Bronchial epithelial cell (primary cell): ENCODE measurements around the gene TIMM8A. TPM values are rescaled to one million over a fixed set of nuclear protein-coding genes. Genes with fewer than 3 reads are reported as not detected.
"Not testable (repeated sequence)": the region's sequence is repeated elsewhere in the genome, so short reads cannot be mapped to it uniquely, and the experiment has no call there.

Source experiments
- DNase-seq: peaks from one replicate; pipeline ENCODE4 v3.0.0-alpha.2; 2010; ENCODE audit warnings: low read depth
- FAIRE-seq: peaks from 2 replicates; lab custom pipeline; 2011; peaks lifted over from hg19 to GRCh38; lab: Jason Lieb, UNC
- H3K27me3 ChIP-seq: 2 replicates; pipeline ENCODE4 v1.5.1; 2011; ENCODE audit warnings: low read length; ENCODE audit not compliant: control insufficient read depth, insufficient read depth
- H3K36me3 ChIP-seq: 2 replicates; pipeline ENCODE4 v1.5.1; 2011; ENCODE audit warnings: low read length; ENCODE audit not compliant: control insufficient read depth, insufficient read depth
- H3K4me3 ChIP-seq: 2 replicates; pipeline ENCODE4 v1.5.1; 2011; ENCODE audit warnings: mild to moderate bottlenecking, low read depth, low read length, control low read depth
- total RNA-seq: library from RNA; depleted of rRNA; stranded (reverse); fragments of >200 nt; gene quantifications from 2 replicates; pipeline ENCODE4 v1.2.1, GENCODE V29; 2014
- TF ChIP-seq, protein P1 (sequence below): IDR thresholded peaks from 2 replicates; pipeline ENCODE4 v1.5.1; 2011; ENCODE audit warnings: mild to moderate bottlenecking, moderate library complexity, low read length, control low read depth, inconsistent platforms; ENCODE audit not compliant: insufficient read depth, severe bottlenecking

Gene TIMM8A
- total RNA-seq, 1 donor from 2014 or later, result 7.4 TPM

DNA sequence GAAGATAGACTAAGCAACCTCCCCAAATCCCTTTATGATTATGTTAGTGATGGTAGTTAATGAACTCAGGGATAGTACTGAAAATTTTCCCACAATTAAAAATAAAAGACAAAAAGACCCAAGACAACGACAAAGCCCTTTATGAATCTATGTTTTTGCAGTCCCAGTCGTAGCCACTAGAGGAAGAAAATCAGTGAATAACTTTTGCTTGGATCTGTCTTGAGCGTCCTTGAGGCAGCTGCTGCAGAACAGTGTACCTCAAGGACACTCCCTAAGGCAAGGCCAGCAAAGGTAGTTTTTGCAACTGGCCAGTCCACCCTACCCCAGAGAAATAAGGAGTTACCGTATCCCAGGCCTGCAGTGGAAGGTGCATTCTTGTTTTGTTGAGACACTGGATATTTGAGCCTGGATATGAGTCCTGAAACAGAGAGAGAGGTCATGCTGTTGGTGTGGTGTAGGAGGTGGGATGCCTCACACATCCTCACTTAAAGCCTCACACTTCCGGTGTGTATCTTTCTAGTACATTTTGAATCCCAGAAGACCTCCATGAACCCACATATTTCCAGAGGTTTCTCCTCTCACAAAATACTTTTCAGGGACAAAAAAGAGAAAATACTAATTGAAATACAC, 8.7 kb upstream of the TIMM8A start:
- DNase-seq, result no peak
- FAIRE-seq, result no peak
- Histone ChIP-seq H3K36me3 (no peaks in the 10 kb centered on the region), H3K4me3 (no peak overlapping the region), H3K27me3 (no peaks in the 10 kb centered on the region)
- TF ChIP-seq, protein P1, sequence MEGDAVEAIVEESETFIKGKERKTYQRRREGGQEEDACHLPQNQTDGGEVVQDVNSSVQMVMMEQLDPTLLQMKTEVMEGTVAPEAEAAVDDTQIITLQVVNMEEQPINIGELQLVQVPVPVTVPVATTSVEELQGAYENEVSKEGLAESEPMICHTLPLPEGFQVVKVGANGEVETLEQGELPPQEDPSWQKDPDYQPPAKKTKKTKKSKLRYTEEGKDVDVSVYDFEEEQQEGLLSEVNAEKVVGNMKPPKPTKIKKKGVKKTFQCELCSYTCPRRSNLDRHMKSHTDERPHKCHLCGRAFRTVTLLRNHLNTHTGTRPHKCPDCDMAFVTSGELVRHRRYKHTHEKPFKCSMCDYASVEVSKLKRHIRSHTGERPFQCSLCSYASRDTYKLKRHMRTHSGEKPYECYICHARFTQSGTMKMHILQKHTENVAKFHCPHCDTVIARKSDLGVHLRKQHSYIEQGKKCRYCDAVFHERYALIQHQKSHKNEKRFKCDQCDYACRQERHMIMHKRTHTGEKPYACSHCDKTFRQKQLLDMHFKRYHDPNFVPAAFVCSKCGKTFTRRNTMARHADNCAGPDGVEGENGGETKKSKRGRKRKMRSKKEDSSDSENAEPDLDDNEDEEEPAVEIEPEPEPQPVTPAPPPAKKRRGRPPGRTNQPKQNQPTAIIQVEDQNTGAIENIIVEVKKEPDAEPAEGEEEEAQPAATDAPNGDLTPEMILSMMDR, result peak; percentile 22

DNA sequence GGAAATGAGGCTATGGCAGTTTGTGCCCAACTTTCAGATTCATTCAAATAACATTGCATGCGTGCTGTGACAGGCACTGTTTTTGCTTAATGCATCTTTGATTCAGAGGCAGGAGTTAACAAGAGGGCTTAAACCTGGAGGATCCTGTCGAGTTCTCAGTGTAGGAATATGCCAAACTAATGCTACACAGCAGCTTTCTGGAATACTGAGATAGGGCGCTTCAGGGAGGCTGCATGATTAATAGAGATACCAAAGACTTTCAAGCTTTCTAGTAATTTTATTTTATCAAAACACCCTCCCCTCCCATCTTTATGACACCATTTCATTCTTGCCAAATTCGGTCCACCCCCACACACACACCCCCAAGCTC, 636 bp upstream of the TIMM8A start:
- H3K27me3 ChIP-seq, result no peaks in the 10 kb centered on the region
- no peak for FAIRE-seq
- TF ChIP-seq, protein P1, result no peak
- no peak for DNase-seq
- H3K36me3 ChIP-seq, result no peaks in the 10 kb centered on the region
- H3K4me3 ChIP-seq, result peak overlapping the region; percentile 75

DNA sequence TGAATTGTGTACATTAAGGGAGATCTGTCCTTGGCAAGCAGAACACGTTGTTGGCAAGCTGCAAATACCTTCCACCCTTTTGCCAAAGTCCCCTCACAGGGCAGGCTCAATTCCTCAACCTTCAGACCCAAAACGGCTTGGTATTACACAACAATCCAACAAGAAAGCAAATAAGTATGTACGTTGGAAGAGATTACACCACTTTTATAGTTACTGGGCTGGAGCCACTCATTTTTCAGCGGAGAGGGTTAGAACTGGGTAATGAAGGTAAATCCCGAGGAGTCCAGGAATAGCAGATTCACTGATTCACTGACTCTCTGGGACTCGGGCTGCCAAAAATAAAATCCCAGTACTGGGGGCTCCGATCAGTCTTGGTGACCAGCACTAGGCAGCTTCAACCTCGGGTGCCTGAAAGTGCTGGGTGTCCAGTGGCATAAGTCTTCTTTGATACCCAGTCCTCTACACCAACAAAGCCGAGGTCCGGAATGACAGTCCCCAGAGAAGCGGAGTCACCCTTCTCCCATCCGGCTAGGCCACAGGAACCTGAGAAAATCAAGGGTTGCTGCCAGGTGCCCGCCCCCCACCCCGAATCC, 587 bp downstream of the TIMM8A start:
- TF ChIP-seq, protein P1, result no peak
- H3K36me3 ChIP-seq, result no peaks in the 10 kb centered on the region
- no peaks in the 10 kb centered on the region for H3K27me3 ChIP-seq
- peak; percentile 12 for DNase-seq
- peak overlapping the region; percentile 75 for H3K4me3 ChIP-seq
- FAIRE-seq, result no peak

DNA sequence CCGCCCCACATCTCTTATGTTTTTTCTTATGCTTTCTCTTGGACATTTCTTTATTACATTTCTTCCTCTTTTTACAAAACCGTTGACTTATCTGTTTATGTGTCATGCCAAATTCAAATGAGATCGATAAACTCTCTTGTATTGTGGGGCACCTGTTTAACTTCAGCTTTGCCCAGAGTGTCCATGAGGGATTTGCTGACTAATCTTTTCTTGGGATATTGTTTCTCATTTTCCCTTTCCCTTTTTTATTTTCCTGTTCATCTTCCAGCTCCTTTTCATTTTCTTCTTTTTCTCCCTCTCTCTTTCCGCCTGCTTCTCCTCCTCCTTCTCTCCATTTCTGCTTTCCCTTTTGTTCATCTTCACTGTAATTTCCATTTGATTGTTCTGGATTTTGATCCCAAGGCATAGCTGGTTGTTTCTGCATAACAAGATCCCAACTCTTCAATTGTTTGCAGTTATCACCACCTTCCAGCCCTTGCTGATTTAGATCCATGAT, 10.7 kb downstream of the TIMM8A start:
- TF ChIP-seq, protein P1, result no peak
- Histone ChIP-seq H3K36me3 (no peaks in the 10 kb centered on the region), H3K4me3 (no peak overlapping the region), H3K27me3 (no peaks in the 10 kb centered on the region)
- DNase-seq (no peak), FAIRE-seq (no peak)

DNA sequence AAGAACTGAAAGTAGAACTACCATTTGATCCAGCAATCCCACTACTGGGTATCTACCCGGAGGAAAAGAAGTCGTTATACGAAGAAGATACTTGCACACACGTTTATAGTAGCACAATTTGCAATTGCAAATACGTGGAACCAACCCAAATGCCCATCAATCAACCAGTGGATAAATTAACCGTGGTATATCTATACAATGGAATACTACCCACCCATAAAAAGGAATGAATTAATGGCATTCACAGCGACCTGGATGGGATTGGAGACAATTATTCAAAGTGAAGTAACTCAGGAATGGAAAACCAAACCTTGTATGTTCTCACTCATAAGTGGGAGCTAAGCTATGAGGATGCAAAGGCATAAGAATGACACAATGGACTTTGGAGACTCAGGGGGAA, 14.2 kb downstream of the TIMM8A start:
- DNase-seq, H3K4me3 ChIP-seq, FAIRE-seq, H3K36me3 ChIP-seq, H3K27me3 ChIP-seq: not testable (repeated sequence)

- not testable (repeated sequence) for DNase-seq, H3K27me3 ChIP-seq, H3K36me3 ChIP-seq, FAIRE-seq, H3K4me3 ChIP-seq
Measured at GRCh38 chrX:101326600-101326999, 21.9 kb downstream of the TIMM8A start.
